ENCODE data around the gene SEZ6L.

SEZ6L gene

GRCh38 chr22:26281941-26282340 is 112.7 kb downstream of the SEZ6L start:
- Histone ChIP-seq H3K4me2 (ENCODE audit: insufficient read depth, low read length) (no peak overlapping the region), H3K27me3 (ENCODE audit: insufficient read depth, low read length, poor library complexity) (peaks cover 17% of the 10 kb centered on the region), H3K4me3 (ENCODE audit: low read depth in 1 of 2, low read length in 2 of 2) (no peak overlapping the region), H3K4me1 (ENCODE audit: insufficient read depth, low read length) (no peaks in the 10 kb centered on the region), H3K36me3 (ENCODE audit: insufficient read depth, low read length) (no peaks in the 10 kb centered on the region), H3K9me3 (ENCODE audit: insufficient read depth, low read length, severe bottlenecking) (no peaks in the 10 kb centered on the region), H4K20me1 (ENCODE audit: insufficient read depth, low read length) (no peaks in the 10 kb centered on the region), H3K9ac (ENCODE audit: low read depth, low read length) (no peak overlapping the region), H3K27ac (ENCODE audit: low read length) (no peak overlapping the region), H2AFZ (ENCODE audit: low read depth, low read length) (no peak overlapping the region), H3K79me2 (ENCODE audit: insufficient read depth, low read length) (no peaks in the 10 kb centered on the region)
- no peak for ATAC-seq (ENCODE audit: insufficient read depth, low read depth)
- no peak for DNase-seq
- TF ChIP-seq EZH2 (IDR thresholded peaks at IDR 0.05; ENCODE audit: borderline replicate concordance, low read depth, low read length, severe bottlenecking) (no peak), CTCF (IDR thresholded peaks at IDR 0.05; ENCODE audit: borderline replicate concordance, extremely low read depth, low read length, poor library complexity, severe bottlenecking) (no peak)

- Histone ChIP-seq H3K4me1 (ENCODE audit: insufficient read depth, low read length) (no peaks in the 10 kb centered on the region), H3K9ac (ENCODE audit: low read depth, low read length) (no peak overlapping the region), H4K20me1 (ENCODE audit: insufficient read depth, low read length) (no peaks in the 10 kb centered on the region), H3K4me2 (ENCODE audit: insufficient read depth, low read length) (no peak overlapping the region), H3K27me3 (ENCODE audit: insufficient read depth, low read length, poor library complexity) (peaks cover 9% of the 10 kb centered on the region), H3K79me2 (ENCODE audit: insufficient read depth, low read length) (no peaks in the 10 kb centered on the region), H3K9me3 (ENCODE audit: insufficient read depth, low read length, severe bottlenecking) (no peaks in the 10 kb centered on the region), H3K36me3 (ENCODE audit: insufficient read depth, low read length) (no peaks in the 10 kb centered on the region), H2AFZ (ENCODE audit: low read depth, low read length) (no peak overlapping the region), H3K4me3 (ENCODE audit: low read depth in 1 of 2, low read length in 2 of 2) (no peak overlapping the region), H3K27ac (ENCODE audit: low read length) (no peak overlapping the region)
- no peak for TF ChIP-seq EZH2 (IDR thresholded peaks at IDR 0.05; ENCODE audit: borderline replicate concordance, low read depth, low read length, severe bottlenecking)
- no peak for TF ChIP-seq CTCF (IDR thresholded peaks at IDR 0.05; ENCODE audit: borderline replicate concordance, extremely low read depth, low read length, poor library complexity, severe bottlenecking)
- no peak for DNase-seq
- ATAC-seq (ENCODE audit: insufficient read depth, low read depth): no peak
Observed at GRCh38 chr22:26283330-26283729, 114.1 kb downstream of the SEZ6L start.

GRCh38 chr22:26285632-26286031 is 116.4 kb downstream of the SEZ6L start:
- Histone ChIP-seq H3K9ac (ENCODE audit: low read depth, low read length) (no peak overlapping the region), H4K20me1 (ENCODE audit: insufficient read depth, low read length) (no peaks in the 10 kb centered on the region), H3K4me1 (ENCODE audit: insufficient read depth, low read length) (no peaks in the 10 kb centered on the region), H3K4me2 (ENCODE audit: insufficient read depth, low read length) (no peak overlapping the region), H2AFZ (ENCODE audit: low read depth, low read length) (no peak overlapping the region), H3K36me3 (ENCODE audit: insufficient read depth, low read length) (no peaks in the 10 kb centered on the region), H3K27me3 (ENCODE audit: insufficient read depth, low read length, poor library complexity) (peaks cover 3% of the 10 kb centered on the region), H3K4me3 (ENCODE audit: low read depth in 1 of 2, low read length in 2 of 2) (no peak overlapping the region), H3K9me3 (ENCODE audit: insufficient read depth, low read length, severe bottlenecking) (no peaks in the 10 kb centered on the region), H3K79me2 (ENCODE audit: insufficient read depth, low read length) (no peaks in the 10 kb centered on the region), H3K27ac (ENCODE audit: low read length) (no peak overlapping the region)
- TF ChIP-seq EZH2 (IDR thresholded peaks at IDR 0.05; ENCODE audit: borderline replicate concordance, low read depth, low read length, severe bottlenecking): no peak
- no peak for TF ChIP-seq CTCF (IDR thresholded peaks at IDR 0.05; ENCODE audit: borderline replicate concordance, extremely low read depth, low read length, poor library complexity, severe bottlenecking)
- DNase-seq (peak; percentile 11), ATAC-seq (ENCODE audit: insufficient read depth, low read depth) (peak; percentile 66)

Data from DND-41 (cell line).